Spleen (tissue), 13 donors: Measurements from ENCODE around the gene NAA16. TPM values are rescaled to one million over a fixed set of nuclear protein-coding genes. Genes with fewer than 3 reads are reported as not detected.

Experiments used
- DNase-seq: peaks from one replicate; pipeline ENCODE4 v3.0.0-alpha.2; 2020
- H3K27ac ChIP-seq, 8 donors: fragments of 200-600 bp; sonication (generic) in 7 of 8; 1 replicate in 4 of 8; 2 replicates in 4 of 8; pipeline versions ENCODE4 v1.5.0 to v1.8.0; 2016 to 2021; ENCODE audit warnings: inconsistent platforms in 4 of 8, mild to moderate bottlenecking in 4 of 8, moderate library complexity in 1 of 8
- H3K27me3 ChIP-seq, 7 donors: fragments of 200-600 bp; sonication (generic) in 6 of 7; replicated peaks in 1 of 7; 1 replicate in 4 of 7; 2 replicates in 3 of 7; pipeline versions ENCODE4 v1.5.0 to v1.8.0; 2016 to 2021; ENCODE audit warnings: inconsistent platforms in 3 of 7, mild to moderate bottlenecking in 1 of 7
- H3K36me3 ChIP-seq, 6 donors: fragments of 200-600 bp; sonication (generic) in 5 of 6; 1 replicate in 4 of 6; 2 replicates in 2 of 6; pipeline versions ENCODE4 v1.5.0 to v1.8.0; 2016 to 2021; ENCODE audit warnings: inconsistent platforms in 2 of 6
- H3K4me1 ChIP-seq, 6 donors: fragments of 200-600 bp; sonication (generic) in 5 of 6; 1 replicate in 3 of 6; 2 replicates in 3 of 6; pipeline versions ENCODE4 v1.5.0 to v1.8.0; 2016 to 2021; ENCODE audit warnings: inconsistent platforms in 3 of 6
- H3K4me3 ChIP-seq, 8 donors: fragments of 200-600 bp; sonication (generic) in 7 of 8; 1 replicate in 4 of 8; 2 replicates in 4 of 8; pipeline versions ENCODE4 v1.5.0 to v1.8.0; 2016 to 2021; ENCODE audit warnings: inconsistent platforms in 4 of 8, mild to moderate bottlenecking in 4 of 8, moderate library complexity in 2 of 8
- H3K9me3 ChIP-seq, 8 donors: fragments of 200-600 bp; sonication (generic) in 7 of 8; 1 replicate in 4 of 8; 2 replicates in 4 of 8; pipeline versions ENCODE4 v1.5.0 to v1.8.0; 2016 to 2021; ENCODE audit warnings: inconsistent platforms in 4 of 8
- CTCF ChIP-seq, 11 experiments: fragments of 200-600 bp in 7 of 11; fragments of 450-650 bp in 4 of 11; sonication (generic) in 4 of 11; IDR thresholded peaks in 8 of 11; conservative IDR thresholded peaks in 3 of 11; 1 replicate in 7 of 11; 2 replicates in 4 of 11; pipeline versions ENCODE4 v1.4.0 to v1.8.0; 2016 to 2021; ENCODE audit warnings: antibody characterized with exemption in 11 of 11, inconsistent platforms in 4 of 11, mild to moderate bottlenecking in 1 of 11
- POLR2A ChIP-seq, 3 donors: fragments of 450-650 bp; IDR thresholded peaks; one replicate each; pipeline ENCODE4 v1.5.1; 2017; ENCODE audit warnings: antibody characterized with exemption in 3 of 3, mild to moderate bottlenecking in 1 of 3
- POLR2AphosphoS5 ChIP-seq, 3 donors: sonication (generic); formaldehyde crosslinking; IDR thresholded peaks; one replicate each; pipeline ENCODE4 v1.5.1; 2017; ENCODE audit warnings: antibody characterized with exemption in 3 of 3
- WGBS, 5 donors: extraction: QIAGEN DNeasy Blood & Tissue Kit in 3 of 5; methylation state at CpG; one replicate each; pipeline versions ENCODE4 v1.1.5 to v1.1.7; 2013 to 2018; 5-methylcytosine and 5-hydroxymethylcytosine counted together
- intact Hi-C: fragments of 100-400 bp; cut with DNase I; formaldehyde crosslinking; loops from one replicate; pipeline ENCODE4 v1.15.0; 2023; ENCODE audit warnings: low total_unique reads
- long read RNA-seq, 2 donors: transcript quantifications; one replicate each; lab custom pipeline, GENCODE V29; 2026
- polyA plus RNA-seq, 3 donors: library from polyadenylated mRNA; stranded (reverse); fragments of 200-250 nt; gene quantifications; one replicate each; pipeline ENCODE4 v1.2.1, GENCODE V29; 2013
- total RNA-seq, 7 donors: library from RNA; depleted of rRNA in 3 of 7; stranded (reverse); fragments of >200 nt in 3 of 7; fragmentation: NEBNext Ultra II Directional in 4 of 7; extraction: Animal tissue kit (Norgen Biotek cat#: 25700) in 4 of 7; gene quantifications; one replicate each; pipeline versions ENCODE4 v1.1.0 to v1.2.1, GENCODE V29; 2016 to 2021
- donor health status: healthy with polysubstance abuse.
- donor health status: DM: no; HTN: no; CAD: no; lungs with moderate emphysema.
- donor health status: DM: no; HTN: no; CAD: no.
- donor health status: Bipolar disorder and iron deficiency.
- donor health status: healthy.
- donor health status: DM: no; HTN: no; CAD: no.
- donor health status: DM: yes; HTN: yes; CAD: no.

The NAA16 gene
- total RNA-seq (10 to 100 TPM; 22.9 to 45.3 (median 27.7) TPM), polyA plus RNA-seq (10 to 100 TPM in 2 of 3 donors, 1 to 10 TPM in 1; 8.1 to 10.2 (median 10.1) TPM)
- long read RNA-seq, donor 1, partial matches to known transcripts: 0 of 3 reads
- long read RNA-seq, donor 1, other reads (novel, unspliced or antisense): 0 of 3 reads
- long read RNA-seq, donor 2, partial matches to known transcripts: 0 of 3 reads
- long read RNA-seq, donor 2, other reads (novel, unspliced or antisense): 0 of 3 reads

GRCh38 chr13:41310963-41311405 is at the start of gene NAA16:
Gene NAA16 (plus strand): TSS chr13:41311267. CDS start chr13:41311529, 262 bp downstream.
- peaks cover 31 to 52% (median 41%) of the 10 kb centered on the region in 6 donors for H3K4me1 ChIP-seq
- H3K27ac ChIP-seq: peak within 1 kb of the TSS; percentile 84 to 98 (median 94)
- no peaks in the 10 kb centered on the region for H3K27me3 ChIP-seq
- DNase-seq: peak; percentile 97
- 0 to 1% (median 0%) methylated on average over 11 to 32 of the region's 32 CpGs for WGBS, 5 donors
- TF ChIP-seq POLR2AphosphoS5 (IDR thresholded peaks at IDR 0.05): peak; percentile 93 to 96 (median 94)
- peak in 2 of 11 experiments; percentile 11 to 18 for TF ChIP-seq CTCF (IDR thresholded peaks at IDR 0.05 in 8 of 11, conservative IDR thresholded peaks at IDR 0.05 in 3 of 11)
- TF ChIP-seq POLR2A (IDR thresholded peaks at IDR 0.05): peak in 2 of 3 donors; percentile 6 to 28
- intact Hi-C loops: no loop called here
- peak within 1 kb of the TSS; percentile 76 to 99 (median 92) for H3K4me3 ChIP-seq
- no peaks in the 10 kb centered on the region for H3K9me3 ChIP-seq
- no peaks in the 10 kb centered on the region for H3K36me3 ChIP-seq

GRCh38 chr13:41263261-41263971 is 47.7 kb upstream of the NAA16 start, which contains the start of gene MTRF1:
Gene MTRF1 (minus strand): TSS chr13:41263576. CDS start chr13:41260907, 2,669 bp downstream.
- peaks cover 0 to 20% (median 15%) of the 10 kb centered on the region in 8 donors for H3K9me3 ChIP-seq
- H3K27ac ChIP-seq: peak within 1 kb of the TSS; percentile 75 to 93 (median 90)
- TF ChIP-seq CTCF (IDR thresholded peaks at IDR 0.05 in 8 of 11, conservative IDR thresholded peaks at IDR 0.05 in 3 of 11) (no peak), POLR2AphosphoS5 (IDR thresholded peaks at IDR 0.05) (peak in 2 of 3 donors; percentile 82 to 87), POLR2A (IDR thresholded peaks at IDR 0.05) (no peak)
- 0 to 1% (median 0%) methylated on average over 32 of the region's 32 CpGs for WGBS, 5 donors
- peaks cover 5 to 25% (median 13%) of the 10 kb centered on the region in 6 donors for H3K4me1 ChIP-seq
- peak within 1 kb of the TSS; percentile 53 to 91 (median 68) for H3K4me3 ChIP-seq
- intact Hi-C loops: no loop called here
- H3K27me3 ChIP-seq: no peaks in the 10 kb centered on the region
- H3K36me3 ChIP-seq: peaks cover 0 to 33% (median 20%) of the 10 kb centered on the region in 6 donors
- DNase-seq: peak; percentile 94

DNA sequence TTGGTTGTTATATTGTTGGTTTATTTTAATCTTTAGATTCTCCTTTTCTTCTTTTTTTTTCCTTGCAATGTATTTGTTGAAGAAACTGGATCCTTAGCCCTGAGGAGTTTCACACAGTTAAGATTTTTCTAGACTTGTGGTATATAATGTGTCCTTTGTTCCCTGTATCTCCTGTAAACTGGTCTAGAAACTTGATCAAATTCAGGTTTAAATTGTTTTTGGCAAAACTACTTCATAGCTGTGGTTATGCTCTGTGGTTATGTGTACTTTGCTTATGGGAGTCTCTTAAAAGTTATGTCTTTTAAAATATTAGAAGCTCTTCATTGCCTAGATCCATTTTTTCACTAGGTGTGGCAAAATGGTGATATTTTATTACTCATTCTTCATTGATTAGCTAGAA is 44.0 kb upstream of the NAA16 start:
- intact Hi-C loops: no loop called here
- Histone ChIP-seq H3K9me3 (peaks cover 0 to 36% (median 31%) of the 10 kb centered on the region in 8 donors), H3K36me3 (no peaks in the 10 kb centered on the region), H3K4me3 (no peak overlapping the region), H3K4me1 (peaks cover 5 to 25% (median 13%) of the 10 kb centered on the region in 6 donors), H3K27me3 (no peaks in the 10 kb centered on the region), H3K27ac (no peak overlapping the region)
- TF ChIP-seq POLR2AphosphoS5 (IDR thresholded peaks at IDR 0.05) (no peak), POLR2A (IDR thresholded peaks at IDR 0.05) (no peak), CTCF (IDR thresholded peaks at IDR 0.05 in 8 of 11, conservative IDR thresholded peaks at IDR 0.05 in 3 of 11) (no peak)
- DNase-seq: no peak

- Histone ChIP-seq H3K27ac (no peak overlapping the region), H3K9me3 (peaks cover 0 to 36% (median 31%) of the 10 kb centered on the region in 8 donors), H3K4me1 (peaks cover 0 to 14% (median 3%) of the 10 kb centered on the region in 6 donors), H3K4me3 (no peak overlapping the region), H3K27me3 (no peaks in the 10 kb centered on the region), H3K36me3 (no peaks in the 10 kb centered on the region)
- TF ChIP-seq POLR2AphosphoS5 (IDR thresholded peaks at IDR 0.05): no peak
- no peak for TF ChIP-seq POLR2A (IDR thresholded peaks at IDR 0.05)
- no peak for TF ChIP-seq CTCF (IDR thresholded peaks at IDR 0.05 in 8 of 11, conservative IDR thresholded peaks at IDR 0.05 in 3 of 11)
- intact Hi-C loops: no loop called here
- DNase-seq: no peak
- 37 to 51% (median 44%) methylated on average over 1 of the region's 1 CpG for WGBS, 5 donors
Measured at GRCh38 chr13:41268764-41269163, 42.3 kb upstream of the NAA16 start.
